HG03045 (cell line): ENCODE measurements around the gene SEC23A.
"Not testable (repeated sequence)": the region's sequence is repeated elsewhere in the genome, so short reads cannot be mapped to it uniquely, and the experiment has no call there.

Experiments
- ATAC-seq: cut with Tn5 transposase; IDR thresholded peaks from one replicate; pipeline ENCODE4 v1.9.1; 2021; ENCODE audit warnings: mild to moderate bottlenecking, moderate library complexity; ENCODE audit not compliant: unreplicated experiment

SEC23A gene

DNA sequence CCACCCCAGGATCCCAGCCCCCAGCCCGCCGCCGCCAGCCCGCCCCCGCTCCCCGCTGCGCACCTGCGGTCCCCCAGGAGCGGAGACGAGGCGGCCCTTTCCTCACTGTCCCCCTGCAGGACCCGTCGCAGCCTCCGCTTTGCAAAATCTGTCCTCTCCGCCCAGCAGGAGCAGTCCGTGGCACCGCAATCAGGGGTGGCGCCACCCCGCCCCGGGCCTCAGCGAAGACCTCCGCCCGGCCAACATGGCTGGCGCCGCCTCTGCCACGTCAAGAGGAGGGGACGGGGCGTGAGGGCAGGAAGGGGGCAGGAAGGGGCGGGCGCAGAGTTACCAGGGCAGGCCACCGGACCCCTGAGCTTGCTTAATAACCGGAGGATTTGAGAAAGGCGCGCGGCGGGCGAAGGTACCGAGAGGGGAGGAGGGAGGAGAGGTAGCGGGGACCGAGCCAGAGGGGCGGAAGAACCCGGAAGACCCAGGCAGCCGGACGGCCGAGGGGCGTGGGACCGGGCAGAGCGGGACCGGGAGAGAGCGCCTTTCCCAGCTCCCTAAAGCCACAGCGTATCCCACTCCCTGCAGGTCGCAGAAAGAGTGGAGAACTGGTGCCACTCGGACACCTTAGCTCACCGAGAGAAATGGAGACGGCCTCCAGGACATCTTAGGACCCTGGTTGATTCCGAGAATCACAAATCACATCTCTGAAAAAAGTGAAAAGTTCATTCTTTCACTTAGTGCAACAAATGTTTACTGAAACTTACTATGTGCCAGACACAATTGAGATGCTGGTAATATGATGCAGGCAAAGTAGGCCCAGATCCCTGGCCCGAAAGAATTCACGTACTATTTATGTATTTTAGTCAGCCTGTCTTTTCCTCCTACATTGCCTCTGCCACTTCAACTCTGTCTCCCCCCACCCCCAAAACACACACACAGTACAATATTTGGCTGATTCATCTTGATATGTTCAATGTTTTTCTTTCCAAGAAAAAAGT, at the start of gene SEC23A:
SEC23A (minus strand) TSS at position 267 of the 989 bp plus-strand sequence. CDS start 7,117 bp downstream, outside the sequence.
- ATAC-seq = peak; percentile 94

DNA sequence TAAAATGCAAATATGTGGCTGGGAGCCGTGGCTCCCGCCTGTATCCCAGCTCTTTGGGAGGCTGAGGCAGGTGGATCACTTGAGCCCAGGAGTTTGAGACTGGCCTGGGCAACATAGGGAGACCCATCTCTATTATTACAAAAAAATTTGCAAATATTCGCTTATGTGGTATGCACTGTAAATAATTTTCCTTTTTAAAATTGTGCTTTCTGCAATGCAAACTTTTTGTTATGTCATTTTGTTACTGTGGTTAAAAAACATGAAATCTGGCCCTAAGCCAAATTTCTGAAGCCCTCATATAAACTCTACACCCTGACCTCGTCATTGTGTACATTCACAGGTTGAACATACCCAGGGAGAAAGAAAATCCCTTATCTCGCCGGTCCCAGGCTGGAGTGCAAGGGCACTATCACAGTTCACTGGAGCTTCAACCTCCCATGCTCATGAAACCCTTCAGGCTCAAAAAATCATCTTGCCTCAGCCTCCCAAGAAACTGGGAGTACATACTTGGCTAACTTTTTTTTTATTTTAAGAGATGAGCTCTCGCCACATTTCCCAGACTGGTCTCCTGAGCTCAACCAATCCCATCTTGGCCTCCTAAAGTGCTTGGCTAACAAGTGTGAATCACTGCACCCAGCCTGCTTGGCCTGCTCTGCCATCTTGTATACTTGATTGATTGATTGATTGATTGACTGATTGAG, 42.4 kb upstream of the SEC23A start:
- ATAC-seq = no peak

DNA sequence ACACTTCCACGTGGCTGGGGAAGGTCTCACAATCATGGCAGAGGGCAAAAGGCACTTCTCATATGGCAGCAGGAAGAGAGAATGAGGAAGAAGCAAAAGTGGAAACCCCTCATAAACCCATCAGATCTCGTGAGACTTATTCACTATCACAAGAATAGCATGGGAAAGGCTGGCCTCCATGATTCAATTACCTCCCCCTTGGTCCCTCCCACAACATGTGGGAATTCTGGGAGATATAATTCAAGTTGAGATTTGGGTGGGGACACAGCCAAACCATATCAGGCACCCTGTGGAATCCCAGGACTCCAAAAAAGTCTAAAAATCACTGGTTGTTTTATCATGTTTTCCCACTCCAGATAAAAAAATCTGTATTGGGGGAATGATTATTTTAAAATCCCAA, 40.2 kb upstream of the SEC23A start:
- ATAC-seq = not testable (repeated sequence)

DNA sequence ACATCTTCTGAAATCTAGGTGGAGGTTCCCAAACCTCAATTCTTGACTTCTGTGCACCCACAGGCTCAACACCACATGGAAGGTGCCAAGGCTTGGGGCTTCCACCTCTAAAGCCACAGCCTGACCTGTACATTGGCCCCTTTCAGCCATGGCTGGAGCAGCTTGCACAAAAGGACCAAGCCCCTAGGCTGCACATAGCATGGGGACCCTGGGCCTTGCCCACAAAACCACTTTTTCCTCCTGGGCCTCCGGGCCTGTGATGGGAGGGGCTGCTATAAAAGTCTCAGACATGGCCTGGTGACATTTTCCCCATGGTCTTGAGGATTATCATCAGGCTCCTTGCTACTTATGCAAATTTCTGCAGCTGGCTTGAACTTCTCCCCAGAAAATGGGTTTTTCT, 38.6 kb upstream of the SEC23A start:
- not testable (repeated sequence) for ATAC-seq

DNA sequence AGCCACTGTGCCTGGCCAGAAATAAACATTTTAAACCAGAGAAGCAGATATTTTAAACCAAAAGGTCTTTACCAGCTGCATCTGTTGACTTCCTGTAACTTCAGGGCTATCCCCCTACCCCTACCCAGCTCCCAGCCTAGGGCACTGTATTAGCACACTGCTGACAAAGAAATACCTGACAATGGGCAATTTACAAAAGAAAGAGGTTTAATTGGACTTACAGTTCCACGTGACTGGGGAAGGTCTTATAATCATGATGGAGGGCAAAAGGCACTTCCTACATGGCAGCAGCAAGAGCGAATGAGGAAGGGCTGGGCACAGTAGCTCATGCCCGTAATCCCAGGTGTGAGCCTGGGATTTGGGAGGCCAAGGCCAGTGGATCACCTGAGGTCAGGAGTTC, 37.1 kb upstream of the SEC23A start:
- ATAC-seq = no peak

DNA sequence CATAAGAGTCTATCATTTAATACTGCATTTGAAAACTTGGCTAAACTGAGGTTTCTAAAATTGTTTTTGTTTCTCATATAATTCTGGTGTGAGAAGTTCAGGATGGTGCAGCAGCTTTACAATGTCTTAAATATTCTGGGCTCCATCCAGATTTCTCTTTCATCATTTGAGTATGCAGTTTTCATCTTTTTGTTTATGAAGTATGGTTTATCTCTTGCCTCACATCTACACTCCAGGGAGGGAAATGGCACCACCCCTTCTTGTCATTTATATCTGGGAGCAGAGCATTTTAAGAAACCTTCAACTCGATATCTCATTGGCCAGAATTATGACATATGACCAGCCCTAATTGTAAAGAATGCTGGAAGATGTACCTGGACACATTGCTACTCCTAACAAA, 35.4 kb upstream of the SEC23A start:
- ATAC-seq = no peak

DNA sequence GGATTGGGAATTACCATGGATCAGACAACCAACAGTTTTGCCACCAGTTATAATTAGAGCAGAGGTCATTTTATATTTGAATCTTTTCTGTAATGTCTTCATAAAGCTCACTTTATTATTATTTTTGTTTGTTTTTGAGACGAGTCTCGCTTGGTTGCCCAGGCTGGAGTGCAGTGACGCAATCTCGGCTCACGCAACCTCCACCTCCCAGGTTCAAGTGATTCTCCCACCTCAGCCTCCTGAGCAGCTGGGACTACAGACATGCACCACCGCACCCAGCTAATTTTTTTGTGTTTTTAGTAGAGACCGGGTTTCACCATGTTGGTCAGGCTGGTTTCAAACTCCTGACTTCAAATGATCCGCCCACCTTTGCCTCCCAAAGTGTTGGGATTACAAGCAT, 34.8 kb upstream of the SEC23A start:
- ATAC-seq = not testable (repeated sequence)

DNA sequence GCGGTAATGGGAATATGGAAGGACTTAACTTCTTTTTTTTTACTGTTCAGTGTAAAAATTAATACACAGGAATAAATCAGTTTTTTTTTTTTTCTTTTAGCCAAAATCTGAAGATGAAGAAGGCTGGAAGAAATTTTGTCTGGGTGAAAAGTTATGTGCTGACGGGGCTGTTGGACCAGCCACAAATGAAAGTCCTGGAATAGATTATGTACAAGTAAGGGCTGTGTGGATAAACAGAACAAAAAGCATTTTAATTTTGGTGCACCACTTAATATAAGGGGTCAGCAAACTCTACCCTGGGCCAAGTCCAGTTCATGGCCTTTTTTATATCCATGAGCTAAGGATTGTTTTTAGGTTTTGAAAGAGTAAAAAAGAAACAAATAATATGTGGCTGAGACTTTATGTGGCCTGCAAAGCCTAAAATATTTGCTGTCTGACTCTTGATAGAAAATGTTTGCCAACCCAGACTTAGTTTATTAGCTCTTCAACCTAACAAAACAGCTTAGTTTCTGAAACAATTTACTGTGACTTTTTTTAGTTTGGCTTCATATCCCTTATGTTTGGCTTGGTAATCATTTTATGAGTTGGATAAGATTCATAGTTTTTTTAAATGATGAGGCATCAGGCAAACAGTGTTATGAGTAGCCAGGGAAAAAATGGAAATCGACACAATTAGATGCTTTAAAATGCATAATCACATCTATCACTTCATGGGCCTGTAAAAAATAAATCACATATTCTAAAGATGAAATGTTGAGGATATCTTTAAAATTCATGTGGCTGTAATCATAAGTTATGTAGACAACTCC, 19.5 kb upstream of the SEC23A start:
- no peak for ATAC-seq

DNA sequence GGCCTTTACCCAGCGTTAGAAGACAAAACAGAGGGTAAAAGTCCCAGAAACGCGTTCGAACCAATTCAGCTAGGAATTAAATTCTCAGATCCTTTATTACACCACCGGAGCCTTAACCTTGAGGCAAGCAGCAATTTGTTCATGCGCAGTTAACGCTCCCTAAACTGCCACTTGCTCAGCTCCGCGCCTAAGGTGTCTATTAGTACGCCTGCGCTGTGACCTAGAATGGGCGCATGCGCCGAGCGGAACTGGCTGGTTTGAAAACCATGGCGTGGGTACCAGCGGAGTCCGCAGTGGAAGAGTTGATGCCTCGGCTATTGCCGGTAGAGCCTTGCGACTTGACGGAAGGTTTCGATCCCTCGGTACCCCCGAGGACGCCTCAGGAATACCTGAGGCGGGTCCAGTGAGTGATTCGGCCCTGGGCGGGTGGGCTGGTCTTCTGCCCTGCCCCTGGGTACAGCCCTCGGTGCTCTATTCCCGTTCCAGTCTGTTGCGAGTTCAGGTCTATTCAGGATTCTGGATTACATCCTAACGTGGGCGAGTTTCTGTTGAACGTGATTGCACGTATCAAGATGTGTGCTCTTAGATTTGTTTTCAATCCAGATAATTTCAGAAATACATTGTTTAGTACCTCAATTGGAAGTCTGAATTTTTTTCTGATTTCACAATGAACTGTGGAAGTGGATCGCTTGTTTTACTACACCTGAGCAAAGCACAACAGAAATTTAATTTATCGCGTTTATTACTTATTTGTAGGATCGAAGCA, 11.2 kb upstream of the SEC23A start, which contains the start of gene GEMIN2:
GEMIN2 (plus strand) TSS at position 251 of the 766 bp plus-strand sequence; CDS start at position 267, 16 bp downstream.
- ATAC-seq = peak; percentile 90

DNA sequence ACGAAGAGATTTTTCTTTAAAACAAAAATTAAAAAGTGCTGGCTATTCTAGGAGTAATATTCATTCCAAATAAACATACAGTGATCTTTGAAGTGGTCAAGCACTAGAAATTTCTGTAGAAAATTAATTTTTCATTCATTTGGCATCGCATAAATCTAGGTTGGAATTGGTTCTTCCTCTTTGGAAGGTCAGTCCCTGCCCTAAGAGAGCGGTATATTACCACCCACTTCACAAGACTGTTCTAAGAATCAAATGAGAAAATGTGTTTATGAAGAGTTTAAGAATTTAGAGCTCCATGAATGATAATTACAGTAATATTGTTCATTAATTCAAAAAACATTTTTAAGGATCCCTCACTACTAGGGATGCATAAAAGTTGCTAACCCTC, 10.6 kb upstream of the SEC23A start:
- ATAC-seq = no peak

DNA sequence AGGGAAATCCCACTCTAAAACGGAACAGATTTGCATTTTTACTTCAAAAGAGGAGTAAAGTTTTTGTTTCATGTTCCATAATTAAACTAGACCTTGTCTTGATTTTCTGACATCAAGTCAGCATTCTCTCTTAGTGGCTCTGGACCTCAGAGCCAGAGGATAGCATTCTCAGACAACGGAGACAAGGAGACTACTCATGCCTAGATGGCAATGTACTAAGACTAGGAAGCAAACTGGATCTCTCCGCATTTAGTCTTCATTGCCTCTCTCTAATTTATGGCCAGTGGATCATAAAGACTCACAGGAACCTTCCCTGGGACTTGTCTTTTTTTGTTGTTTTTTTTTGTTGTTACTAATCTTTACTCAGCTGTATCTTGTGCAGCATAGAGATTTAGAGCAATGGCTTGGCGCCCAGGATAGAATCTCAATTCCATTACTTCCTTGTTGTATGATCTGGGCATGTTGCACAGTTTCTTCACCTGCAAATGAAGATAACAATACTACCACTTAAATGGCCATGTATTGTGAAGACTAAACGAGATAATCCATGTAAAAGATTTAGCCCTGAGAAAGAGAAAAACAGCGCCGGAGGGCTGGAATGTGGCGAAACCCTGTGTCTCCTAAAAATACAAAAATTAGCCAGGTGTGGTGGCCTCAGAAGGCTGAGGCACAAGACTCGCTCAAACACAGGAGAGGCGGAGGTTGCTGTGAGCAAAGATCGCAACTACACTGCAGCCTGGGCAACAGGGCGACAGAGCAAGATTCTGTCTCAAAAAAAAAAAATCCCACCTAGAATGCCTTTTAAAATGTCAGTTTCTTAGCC, 7.1 kb upstream of the SEC23A start:
- no peak for ATAC-seq

DNA sequence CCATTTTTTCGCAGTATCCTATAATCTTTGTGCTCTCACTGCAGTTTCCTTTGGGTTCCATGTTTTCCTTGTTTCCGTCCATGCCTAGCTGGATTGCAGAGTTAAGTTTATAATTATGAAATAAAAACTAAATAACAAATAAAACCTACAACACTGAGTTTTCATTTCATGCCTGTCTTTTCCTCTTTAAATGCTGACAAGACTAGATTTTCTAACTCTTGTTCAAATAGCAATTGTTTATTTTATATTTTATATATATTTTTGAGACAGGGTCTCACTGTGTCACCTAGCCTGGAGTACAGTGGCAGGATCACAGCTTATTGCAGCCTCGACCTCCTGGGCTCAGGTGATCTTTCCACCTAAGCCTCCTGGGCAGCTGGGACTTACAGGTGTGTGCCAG, 5.8 kb upstream of the SEC23A start:
- ATAC-seq = no peak

DNA sequence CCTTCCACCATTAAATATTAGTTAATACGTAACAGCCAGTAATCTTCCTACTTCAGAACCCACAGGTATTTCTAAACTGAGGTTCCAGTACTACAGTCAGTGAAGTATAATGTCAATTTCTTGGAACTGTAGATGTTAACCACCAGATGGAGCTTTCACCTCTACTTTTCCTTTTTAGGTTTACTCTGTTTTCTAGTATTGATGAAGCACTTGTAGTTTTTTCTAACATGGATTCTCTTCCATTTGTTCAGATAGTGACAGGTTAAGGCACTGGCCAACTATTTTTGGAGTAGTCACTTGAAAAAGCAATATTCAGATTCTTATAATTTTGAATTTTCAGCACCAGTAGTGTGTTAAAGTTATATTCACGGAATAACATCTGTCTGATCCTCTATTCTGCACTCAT, 4.6 kb upstream of the SEC23A start:
- ATAC-seq = no peak

DNA sequence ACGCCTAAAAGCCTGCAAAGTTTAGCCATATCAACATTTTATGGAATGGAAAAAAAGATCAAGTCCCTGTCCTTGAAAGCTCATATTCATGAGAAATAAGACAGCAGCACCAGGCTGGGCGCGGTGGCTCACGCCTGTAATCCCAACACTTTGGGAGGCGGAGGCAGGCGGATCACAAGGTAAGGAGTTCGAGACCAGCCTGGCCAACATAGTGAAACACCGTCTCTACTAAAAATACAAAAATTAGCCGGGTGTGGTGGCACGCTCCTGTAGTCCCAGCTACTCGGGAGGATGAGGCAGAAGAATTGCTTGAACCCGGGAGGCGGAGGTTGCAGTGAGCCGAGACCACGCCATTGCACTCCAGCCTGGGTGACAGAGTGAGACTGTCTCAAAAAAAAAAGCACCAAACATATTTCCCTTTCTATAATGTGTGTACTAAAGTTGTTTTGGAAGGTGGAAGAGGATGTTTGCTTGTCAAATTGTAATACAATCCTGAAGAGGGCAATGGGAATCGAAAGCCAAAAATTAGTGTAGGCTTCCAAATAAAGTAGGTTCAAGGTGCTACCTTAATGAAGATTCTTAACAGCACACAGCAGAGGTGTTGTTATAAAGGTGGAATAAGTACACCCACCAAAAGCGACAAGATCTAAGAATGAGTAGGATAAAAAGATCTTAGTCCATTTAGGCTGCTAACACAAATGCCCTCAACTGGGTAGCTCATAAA, 1.2 kb upstream of the SEC23A start:
- ATAC-seq = not testable (repeated sequence)

DNA sequence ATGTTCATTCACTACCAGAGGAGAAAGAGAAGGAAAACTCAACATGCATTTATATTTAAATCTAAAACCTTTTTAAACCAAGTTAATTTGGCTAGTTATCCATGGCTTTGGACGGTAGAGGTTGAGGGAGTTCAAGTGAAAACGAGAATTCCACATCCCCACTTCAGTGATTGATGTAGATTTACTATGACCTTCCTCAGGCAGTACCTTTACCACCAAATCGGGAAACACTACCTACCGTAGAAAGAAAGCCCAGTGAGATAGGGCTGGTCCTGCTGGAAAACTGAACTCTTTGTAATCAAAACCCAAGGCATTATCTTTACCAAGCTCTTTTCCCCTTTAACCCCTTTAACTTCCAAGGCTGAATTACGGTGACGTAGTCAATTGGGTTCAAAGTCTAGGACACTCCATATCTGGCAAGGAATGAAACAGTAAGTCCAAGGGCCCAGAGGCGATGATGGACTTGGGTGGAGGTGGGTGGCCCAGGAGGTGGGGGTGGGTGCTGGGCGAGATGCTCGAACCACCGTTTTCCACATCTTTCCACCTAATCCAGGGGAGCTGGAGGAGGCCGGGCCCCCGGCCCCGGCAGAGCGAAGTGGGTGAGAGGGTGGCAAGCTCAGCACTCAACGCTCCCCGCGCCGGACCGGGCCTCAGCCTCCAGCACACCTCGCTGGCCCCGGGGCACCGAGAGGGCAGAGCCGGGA, 618 bp downstream of the SEC23A start:
- ATAC-seq = peak; percentile 28

DNA sequence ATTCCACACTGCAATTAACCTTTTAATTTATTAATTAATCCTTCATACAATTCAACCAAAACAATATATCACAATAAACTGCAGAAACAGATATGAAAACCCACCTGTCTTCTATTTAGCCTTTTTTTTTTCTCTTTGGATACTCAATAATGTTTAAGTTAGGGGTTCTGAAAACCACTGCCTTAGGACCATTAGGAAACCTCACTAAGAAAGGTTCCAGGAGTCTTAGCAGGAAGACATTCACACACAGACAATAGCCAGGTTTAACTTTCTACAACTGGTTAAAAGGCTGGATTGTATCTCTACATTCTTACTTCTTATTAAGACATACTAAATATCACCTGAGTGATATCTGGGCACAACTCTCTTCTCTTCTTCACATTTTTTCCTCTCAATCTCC, 3.3 kb downstream of the SEC23A start:
- ATAC-seq = no peak

DNA sequence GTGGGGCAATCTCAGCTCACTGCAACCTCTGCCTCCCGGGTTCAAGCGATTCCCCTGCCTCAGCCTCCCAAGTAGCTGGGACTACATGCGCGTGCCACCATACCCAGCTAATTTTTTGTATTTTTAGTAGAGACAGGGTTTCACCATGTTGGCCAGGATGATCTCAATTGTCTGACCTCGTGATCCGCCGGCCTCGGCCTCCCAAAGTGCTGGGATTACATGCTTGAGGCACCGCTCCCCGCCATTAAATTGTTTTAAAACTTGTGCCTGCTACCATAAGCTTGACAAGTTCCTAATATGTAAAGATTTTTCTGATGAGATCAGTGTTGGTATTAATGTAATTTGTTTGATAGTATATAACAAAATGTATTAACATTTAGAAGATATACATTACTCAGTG, 3.8 kb downstream of the SEC23A start:
- not testable (repeated sequence) for ATAC-seq

DNA sequence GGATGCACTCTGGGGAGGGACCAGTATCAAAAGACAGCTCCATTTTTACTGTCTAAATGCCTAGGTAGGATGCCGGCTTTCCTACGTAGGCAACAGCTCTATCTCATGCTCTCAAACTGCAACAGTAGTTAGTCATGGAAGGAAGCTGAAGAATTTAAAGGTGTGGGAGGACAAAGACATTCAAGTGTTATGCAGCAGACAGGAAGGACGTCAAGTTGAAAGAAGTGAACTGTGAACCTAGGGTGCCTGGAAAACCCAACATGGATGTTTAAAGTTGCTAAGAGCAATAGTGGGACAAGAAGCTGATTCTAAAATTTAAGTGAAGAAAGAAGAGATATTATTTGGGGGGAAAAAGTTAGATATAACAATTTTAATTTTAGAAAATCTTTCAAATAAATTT, 5.9 kb downstream of the SEC23A start:
- ATAC-seq = no peak
